ENCODE data around the gene TADA2B.

GRCh38 chr4:7068279-7068842, 25.2 kb downstream of the TADA2B start:
- no peak; the same call in 1 of the 2 replicates for TF ChIP-seq POLR2A (IDR thresholded peaks at IDR 0.05; ENCODE audit: low read depth, low read length)
- TF ChIP-seq CTCF (conservative IDR thresholded peaks at IDR 0.05; ENCODE audit: low read depth, low read length) = no peak
- no peak for TF ChIP-seq MAFK (IDR thresholded peaks at IDR 0.05; ENCODE audit: low read depth, low read length)
- TF ChIP-seq ELK1 (IDR thresholded peaks at IDR 0.05; ENCODE audit: borderline replicate concordance, low read depth, low read length) = no peak
- no peak for TF ChIP-seq CEBPB (IDR thresholded peaks at IDR 0.05; ENCODE audit: low read depth, low read length)
- TF ChIP-seq RFX5 (IDR thresholded peaks at IDR 0.05; ENCODE audit: low read depth, low read length) = no peak
- no peak for TF ChIP-seq FOS (IDR thresholded peaks at IDR 0.05; ENCODE audit: low read depth, low read length)
- no peak for TF ChIP-seq MAZ (IDR thresholded peaks at IDR 0.05; ENCODE audit: borderline replicate concordance, low read depth, low read length)

Data from IMR-90 (cell line).